H1 (cell line): ENCODE results near the gene SPHKAP. TPM values are rescaled to one million over a fixed set of nuclear protein-coding genes. Genes with fewer than 3 reads are reported as not detected.

ENCODE experiments used
- BACH1 ChIP-seq: IDR thresholded peaks from 2 replicates; pipeline ENCODE4 v1.6.1; 2012; ENCODE audit warnings: low read length, improper control_type of control experiment
- CHD7 ChIP-seq: fragments of 300-600 bp; sonication (generic); IDR thresholded peaks from 2 replicates; pipeline ENCODE4 v1.7.1; 2012; ENCODE audit warnings: low read length, moderate library complexity, mild to moderate bottlenecking, inconsistent platforms; ENCODE audit not compliant: insufficient replicate concordance
- E2F6 ChIP-seq: IDR thresholded peaks from 2 replicates; pipeline ENCODE4 v1.6.1; 2012; ENCODE audit warnings: inconsistent platforms
- EP300 ChIP-seq, 2 experiments: IDR thresholded peaks; 1 replicate in 1 of 2; 2 replicates in 1 of 2; pipeline ENCODE4 v1.6.1; 2011 to 2012; ENCODE audit warnings: low read depth in 2 of 2, low read length in 2 of 2, mild to moderate bottlenecking in 2 of 2, borderline replicate concordance in 1 of 2, inconsistent platforms in 1 of 2, moderate library complexity in 1 of 2
- NRF1 ChIP-seq: IDR thresholded peaks from 2 replicates; pipeline ENCODE4 v1.6.1; 2011; ENCODE audit warnings: mild to moderate bottlenecking, low read depth, low read length, improper control_type of control experiment
- POLR2A ChIP-seq, 2 experiments: IDR thresholded peaks; 1 replicate in 1 of 2; 2 replicates in 1 of 2; pipeline ENCODE4 v1.6.1; 2011; ENCODE audit warnings: low read depth in 2 of 2, low read length in 2 of 2, mild to moderate bottlenecking in 2 of 2; ENCODE audit errors: control extremely low read depth in 1 of 2
- SP1 ChIP-seq: IDR thresholded peaks from 2 replicates; pipeline ENCODE4 v1.6.1; 2011; ENCODE audit warnings: low read depth, low read length
- SRF ChIP-seq: IDR thresholded peaks from 2 replicates; pipeline ENCODE4 v1.6.1; 2011; ENCODE audit warnings: mild to moderate bottlenecking, low read depth, low read length, moderate library complexity
- TAF7 ChIP-seq: optimal IDR thresholded peaks from 2 replicates; pipeline ENCODE3; 2011; ENCODE audit warnings: low read depth, mild to moderate bottlenecking, inconsistent platforms, low read length, moderate library complexity, borderline replicate concordance
- TCF12 ChIP-seq: IDR thresholded peaks from 2 replicates; pipeline ENCODE4 v1.6.1; 2011; ENCODE audit warnings: low read depth, mild to moderate bottlenecking, low read length
- USF2 ChIP-seq: IDR thresholded peaks from 2 replicates; pipeline ENCODE4 v1.6.1; 2011; ENCODE audit warnings: low read length, improper control_type of control experiment
- polyA plus RNA-seq, 7 experiments: library from polyadenylated mRNA; depleted of rRNA in 3 of 7; stranded (reverse) in 5 of 7; unstranded in 2 of 7; fragments of >200 nt in 5 of 7; fragments of 200-250 nt in 2 of 7; gene quantifications; 1 replicate in 5 of 7; 2 replicates in 1 of 7; 4 replicates in 1 of 7; pipeline versions ENCODE4 v1.2.1 to v1.2.3, GENCODE V29; 2011 to 2013; ENCODE audit warnings: missing spikeins in 2 of 7, mixed read lengths in 2 of 7
- total RNA-seq: library from RNA; stranded (reverse); fragmentation: NEBNext Ultra II Directional; extraction: Animal tissue kit (Norgen Biotek cat#: 25700); gene quantifications from 2 replicates; pipeline ENCODE4 v1.2.1, GENCODE V29; 2021

Gene SPHKAP
- total and polyA plus RNA-seq, 2 of the 8 experiments (the other 6 are each of a cell fraction or from before 2014, with no cell fraction given): 0.02 TPM; not detected in 1

- TF ChIP-seq CHD7: no peak
- no peak for TF ChIP-seq BACH1
- TF ChIP-seq E2F6: no peak
- no peak for TF ChIP-seq TAF7
- TF ChIP-seq SRF: no peak
- no peak for TF ChIP-seq POLR2A (IDR thresholded peaks at IDR 0.05; ENCODE audit: control extremely low read depth in 1 of 2, low read depth in 2 of 2, low read length in 2 of 2)
- no peak for TF ChIP-seq TCF12
- no peak for TF ChIP-seq NRF1
- no peak for TF ChIP-seq EP300 (IDR thresholded peaks at IDR 0.05; ENCODE audit: borderline replicate concordance in 1 of 2, low read depth in 2 of 2, low read length in 2 of 2)
- TF ChIP-seq SP1: no peak
- no peak for TF ChIP-seq USF2
Observed at GRCh38 chr2:227960317-227960716, 221.2 kb downstream of the SPHKAP start (continued).
